Endothelial cell of umbilical vein (primary cell): ENCODE results near the gene SELENOF.

Source experiments
- CTCF ChIP-seq, 2 donors: IDR thresholded peaks; 1 replicate in 1 of 2; 2 replicates in 1 of 2; pipeline ENCODE4 v1.5.1; 2011; ENCODE audit warnings: low read length in 2 of 2, mild to moderate bottlenecking in 2 of 2, moderate library complexity in 2 of 2, control low read depth in 1 of 2, inconsistent platforms in 1 of 2, low read depth in 1 of 2; ENCODE audit not compliant: insufficient read depth in 1 of 2; ENCODE audit errors: extremely low read depth in 1 of 2
- EZH2 ChIP-seq: IDR thresholded peaks from 2 replicates; pipeline ENCODE4 v1.6.1; 2012; ENCODE audit warnings: borderline replicate concordance, low read depth, mild to moderate bottlenecking, moderate library complexity, low read length, inconsistent platforms; ENCODE audit not compliant: severe bottlenecking
- POLR2A ChIP-seq: IDR thresholded peaks from 2 replicates; pipeline ENCODE4 v1.6.1; 2012; ENCODE audit warnings: low read depth, mild to moderate bottlenecking, control low read depth, low read length
- POLR2AphosphoS5 ChIP-seq: IDR thresholded peaks from 2 replicates; pipeline ENCODE4 v1.6.1; 2012; ENCODE audit warnings: low read depth, mild to moderate bottlenecking, control low read depth, low read length, moderate library complexity; ENCODE audit not compliant: insufficient read depth

GRCh38 chr1:86860424-86860823, 53.5 kb downstream of the SELENOF start:
- TF ChIP-seq CTCF (IDR thresholded peaks at IDR 0.05; ENCODE audit: extremely low read depth in 1 of 2, insufficient read depth in 1 of 2, low read depth in 1 of 2, low read length in 2 of 2) (no peak), POLR2A (no peak), EZH2 (no peak), POLR2AphosphoS5 (no peak)
